GM13977 (cell line): ENCODE data around the gene FANCI.

Source experiments
- DNase-seq: peaks from one replicate; pipeline ENCODE4 v3.0.0; 2012; ENCODE audit warnings: low spot score
- in situ Hi-C: fragments of 300-500 bp; cut with MboI; formaldehyde crosslinking; loops from one replicate; pipeline ENCODE4 v1.12.0; 2022; ENCODE audit warnings: low sequenced_read_pairs, low pct_unique_long_range_greater_than_20kb, mixed read lengths, inconsistent platforms; ENCODE audit not compliant: unreplicated experiment
- TF ChIP-seq, protein P1 (sequence below): IDR thresholded peaks from 2 replicates; pipeline ENCODE4 v1.5.1; 2012; ENCODE audit warnings: mild to moderate bottlenecking, control low read depth; ENCODE audit not compliant: insufficient read depth; ENCODE audit errors: extremely low read depth, missing control alignments

FANCI gene

GRCh38 chr15:89361451-89362202 is 117.8 kb downstream of the FANCI start:
- TF ChIP-seq, protein P1, sequence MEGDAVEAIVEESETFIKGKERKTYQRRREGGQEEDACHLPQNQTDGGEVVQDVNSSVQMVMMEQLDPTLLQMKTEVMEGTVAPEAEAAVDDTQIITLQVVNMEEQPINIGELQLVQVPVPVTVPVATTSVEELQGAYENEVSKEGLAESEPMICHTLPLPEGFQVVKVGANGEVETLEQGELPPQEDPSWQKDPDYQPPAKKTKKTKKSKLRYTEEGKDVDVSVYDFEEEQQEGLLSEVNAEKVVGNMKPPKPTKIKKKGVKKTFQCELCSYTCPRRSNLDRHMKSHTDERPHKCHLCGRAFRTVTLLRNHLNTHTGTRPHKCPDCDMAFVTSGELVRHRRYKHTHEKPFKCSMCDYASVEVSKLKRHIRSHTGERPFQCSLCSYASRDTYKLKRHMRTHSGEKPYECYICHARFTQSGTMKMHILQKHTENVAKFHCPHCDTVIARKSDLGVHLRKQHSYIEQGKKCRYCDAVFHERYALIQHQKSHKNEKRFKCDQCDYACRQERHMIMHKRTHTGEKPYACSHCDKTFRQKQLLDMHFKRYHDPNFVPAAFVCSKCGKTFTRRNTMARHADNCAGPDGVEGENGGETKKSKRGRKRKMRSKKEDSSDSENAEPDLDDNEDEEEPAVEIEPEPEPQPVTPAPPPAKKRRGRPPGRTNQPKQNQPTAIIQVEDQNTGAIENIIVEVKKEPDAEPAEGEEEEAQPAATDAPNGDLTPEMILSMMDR, result no peak
- peak; percentile 90 for DNase-seq
- in situ Hi-C loops, result no loop called here

DNA sequence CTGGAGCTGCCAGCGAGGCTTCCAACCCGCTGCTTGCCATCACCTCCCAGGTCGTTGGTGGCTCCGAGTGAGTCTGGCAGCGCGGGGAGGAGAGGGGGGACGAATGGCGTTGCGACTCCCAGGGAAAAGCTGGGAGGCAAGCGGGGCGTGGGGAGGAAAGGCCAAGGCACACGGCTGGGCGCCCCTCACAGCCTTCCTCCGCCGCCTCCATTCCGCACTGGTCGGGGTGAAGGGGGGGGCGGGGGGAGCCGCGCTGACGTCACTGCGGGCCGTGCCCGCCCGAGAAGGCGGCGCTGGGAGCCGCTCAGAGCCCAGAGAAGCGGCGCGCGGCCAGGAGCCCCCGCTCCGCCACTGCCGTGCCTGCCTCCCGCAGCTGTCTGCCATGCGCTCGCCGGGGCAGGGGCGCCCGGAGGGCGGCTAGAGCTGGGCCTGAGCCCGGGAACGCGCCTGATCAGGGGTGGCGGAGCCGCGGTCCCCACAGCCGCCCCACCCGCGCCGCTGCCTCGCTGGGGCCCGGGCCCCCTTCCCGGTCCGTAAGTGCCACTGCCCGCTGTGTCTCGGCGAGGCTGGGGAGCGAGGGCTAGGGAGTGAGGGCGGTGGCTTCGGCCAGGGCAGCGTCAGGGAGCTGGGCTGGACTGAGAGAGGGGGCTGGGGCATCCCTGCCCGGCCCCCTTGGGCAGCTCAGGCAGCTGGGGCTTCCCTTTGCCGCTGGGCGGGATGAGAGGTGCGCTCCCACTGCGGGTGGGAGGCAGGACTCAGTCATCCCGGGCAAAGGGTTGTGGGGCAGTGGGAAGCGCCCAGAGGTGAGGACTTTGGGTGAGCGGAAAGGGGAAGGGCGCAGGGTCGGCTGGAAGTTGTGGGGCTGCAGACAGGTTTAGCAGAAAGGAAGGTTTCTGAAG is 118.7 kb downstream of the FANCI start:
- DNase-seq, result no peak
- TF ChIP-seq, protein P1, result no peak
- in situ Hi-C loops, result no loop called here

DNA sequence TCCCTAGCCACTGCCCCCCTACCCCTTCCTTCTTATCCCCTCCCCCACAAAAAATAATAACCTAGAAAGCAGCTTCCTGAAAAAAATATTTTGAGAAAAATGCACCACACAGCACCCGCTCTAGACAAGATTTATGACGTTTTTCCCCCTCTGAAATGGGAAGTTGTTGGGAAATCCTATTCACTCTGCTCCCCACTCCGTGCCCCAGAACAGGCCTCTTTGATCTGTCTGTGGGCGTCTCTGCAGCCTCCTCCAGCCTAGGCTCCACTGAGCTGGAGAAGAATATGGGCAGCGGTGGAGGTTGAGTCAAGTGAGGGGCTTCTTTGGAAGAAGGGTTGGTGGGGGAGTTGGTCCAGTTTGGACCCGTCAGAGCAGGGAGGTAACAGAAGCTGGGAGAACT is 119.4 kb downstream of the FANCI start:
- in situ Hi-C loops, result no loop called here
- no peak for DNase-seq
- TF ChIP-seq, protein P1, result no peak

- TF ChIP-seq, protein P1, result no peak
- in situ Hi-C loops, result no loop called here
Measured at GRCh38 chr15:89363770-89364169, 120.0 kb downstream of the FANCI start.

DNA sequence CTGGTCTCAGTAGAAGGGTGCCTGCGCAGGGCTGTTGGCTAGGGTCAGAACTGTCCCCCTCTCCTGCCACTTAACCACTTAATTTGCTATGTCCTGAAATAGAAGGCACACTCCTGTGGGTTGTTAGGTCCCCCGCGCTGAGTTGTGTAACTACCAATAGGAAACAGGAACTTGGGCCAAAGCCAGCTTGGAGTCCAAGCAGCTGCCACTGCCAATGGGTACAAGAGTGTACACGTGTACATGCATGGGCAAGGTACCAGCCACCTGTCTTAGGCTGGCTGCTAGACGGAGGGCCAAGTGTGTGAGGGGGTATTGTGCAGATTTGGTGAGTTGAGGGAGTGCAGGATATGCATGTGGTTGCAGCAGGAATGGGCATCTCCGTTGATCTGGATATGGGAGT is 120.6 kb downstream of the FANCI start:
- DNase-seq, result no peak
- in situ Hi-C loops, result no loop called here

More at GRCh38 chr15:89363770-89364169, 120.0 kb downstream of the FANCI start:
- DNase-seq, result no peak

More for the DNA sequence above, 120.6 kb downstream of the FANCI start:
- TF ChIP-seq, protein P1, result no peak
